ENCODE measurements around the gene TUBB4B.

TUBB4B gene

DNA sequence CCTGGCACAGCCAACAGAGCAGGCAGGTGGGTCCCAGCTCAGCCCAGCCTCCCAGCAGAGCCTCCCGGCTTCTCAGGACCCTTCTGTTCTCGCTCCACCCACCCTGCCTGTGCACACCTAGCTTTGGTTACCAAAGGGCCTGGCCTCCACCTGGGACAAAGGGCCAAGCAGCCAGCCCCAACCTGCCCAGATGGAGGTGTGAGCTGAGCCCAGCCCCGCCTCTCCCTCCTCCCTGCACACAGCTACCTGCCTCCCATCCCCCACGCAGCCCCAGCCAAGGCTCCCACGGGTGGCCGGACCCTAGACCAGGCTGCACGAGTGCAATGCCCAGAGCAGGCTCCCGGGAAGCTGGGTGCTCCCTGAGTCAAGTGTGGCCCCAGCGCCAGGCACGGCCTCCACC is 46.2 kb upstream of the TUBB4B start:
- TF ChIP-seq, protein P1, sequence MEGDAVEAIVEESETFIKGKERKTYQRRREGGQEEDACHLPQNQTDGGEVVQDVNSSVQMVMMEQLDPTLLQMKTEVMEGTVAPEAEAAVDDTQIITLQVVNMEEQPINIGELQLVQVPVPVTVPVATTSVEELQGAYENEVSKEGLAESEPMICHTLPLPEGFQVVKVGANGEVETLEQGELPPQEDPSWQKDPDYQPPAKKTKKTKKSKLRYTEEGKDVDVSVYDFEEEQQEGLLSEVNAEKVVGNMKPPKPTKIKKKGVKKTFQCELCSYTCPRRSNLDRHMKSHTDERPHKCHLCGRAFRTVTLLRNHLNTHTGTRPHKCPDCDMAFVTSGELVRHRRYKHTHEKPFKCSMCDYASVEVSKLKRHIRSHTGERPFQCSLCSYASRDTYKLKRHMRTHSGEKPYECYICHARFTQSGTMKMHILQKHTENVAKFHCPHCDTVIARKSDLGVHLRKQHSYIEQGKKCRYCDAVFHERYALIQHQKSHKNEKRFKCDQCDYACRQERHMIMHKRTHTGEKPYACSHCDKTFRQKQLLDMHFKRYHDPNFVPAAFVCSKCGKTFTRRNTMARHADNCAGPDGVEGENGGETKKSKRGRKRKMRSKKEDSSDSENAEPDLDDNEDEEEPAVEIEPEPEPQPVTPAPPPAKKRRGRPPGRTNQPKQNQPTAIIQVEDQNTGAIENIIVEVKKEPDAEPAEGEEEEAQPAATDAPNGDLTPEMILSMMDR (IDR thresholded peaks at IDR 0.05): no peak
- H3K4me3 ChIP-seq: no peak overlapping the region
- H3K27ac ChIP-seq: no peak overlapping the region
- no peak for DNase-seq (ENCODE audit: low spot score)

DNA sequence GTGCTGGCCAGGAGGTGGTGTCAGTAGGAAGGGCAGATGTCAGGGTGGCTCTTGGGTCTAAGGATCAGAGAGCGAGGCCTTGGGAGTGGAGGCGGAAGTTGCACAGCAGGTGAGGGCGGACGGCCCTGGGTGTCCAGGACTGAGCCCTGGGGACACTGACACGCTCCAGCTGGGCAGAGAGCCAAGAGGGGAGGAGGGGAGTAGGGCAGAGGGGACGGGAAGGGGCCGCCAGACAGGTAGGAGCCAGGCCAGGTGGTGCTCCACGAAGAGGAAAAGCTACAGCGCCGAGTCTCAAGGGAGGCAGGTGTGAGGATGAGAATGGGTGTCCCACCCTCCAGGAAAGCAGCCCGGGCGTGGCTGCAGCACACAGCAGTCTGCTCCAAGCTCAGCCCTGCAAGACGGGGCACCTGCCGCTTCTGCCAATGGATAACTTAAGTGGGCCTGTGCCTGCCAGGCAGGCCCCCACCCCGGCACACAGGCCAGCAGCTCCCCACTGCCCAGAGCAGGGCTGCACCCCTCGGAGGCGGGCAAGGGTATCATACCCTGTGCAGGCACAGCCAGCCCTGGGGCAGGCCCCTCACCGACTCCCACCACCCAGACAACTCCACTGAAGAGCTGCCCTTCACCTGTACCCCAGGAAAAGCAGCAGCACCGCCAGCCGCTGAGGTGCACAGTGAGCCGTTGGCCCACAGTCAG is 45.4 kb upstream of the TUBB4B start:
- no peak overlapping the region for H3K27ac ChIP-seq
- TF ChIP-seq, protein P1 (IDR thresholded peaks at IDR 0.05): no peak
- no peak overlapping the region for H3K4me3 ChIP-seq
- no peak for DNase-seq (ENCODE audit: low spot score)

DNA sequence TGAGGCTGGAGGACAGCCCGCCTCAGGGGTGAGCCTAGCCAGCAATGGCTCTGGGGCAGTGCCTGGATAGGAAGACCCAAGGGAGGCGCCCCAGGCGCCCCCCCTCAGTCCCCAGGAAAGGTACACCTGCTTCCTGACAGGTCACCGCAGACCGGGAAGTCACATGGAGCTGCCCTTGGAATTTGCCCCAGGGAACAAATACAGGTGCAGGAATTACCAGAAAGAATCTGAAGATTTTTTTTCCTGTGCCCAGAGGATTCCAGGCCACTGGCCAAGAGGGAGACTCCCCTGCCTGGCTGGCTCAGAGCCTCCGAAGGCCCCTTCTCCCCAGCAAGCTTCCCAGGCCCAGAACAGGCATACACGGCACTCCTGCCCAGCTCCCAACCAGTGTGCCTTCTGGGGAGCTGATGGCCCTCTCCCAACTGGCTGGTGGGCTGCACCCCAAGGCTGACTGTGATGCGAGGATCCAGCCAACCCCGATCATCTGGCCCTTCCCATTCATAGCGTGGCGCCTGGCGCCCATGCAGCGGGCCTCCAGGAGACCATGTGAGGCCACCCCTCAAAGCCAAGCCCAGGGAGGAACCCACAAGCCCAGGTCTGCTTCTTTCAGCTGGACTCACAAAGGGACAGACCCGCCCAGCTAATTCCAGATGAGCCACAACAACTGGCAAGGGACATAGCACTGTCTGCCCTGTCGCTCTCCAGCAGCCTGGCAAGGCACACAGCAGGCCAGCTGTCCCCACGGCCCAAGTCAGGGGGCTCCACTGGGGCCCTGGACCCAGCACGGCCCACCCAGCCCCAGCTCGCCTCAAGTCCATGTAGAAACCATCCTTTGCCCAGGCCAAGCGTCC is 42.8 kb upstream of the TUBB4B start:
- no peak overlapping the region for H3K27ac ChIP-seq
- no peak for DNase-seq (ENCODE audit: low spot score)
- peak overlapping the region; percentile 83 for H3K4me3 ChIP-seq
- TF ChIP-seq, protein P1 (IDR thresholded peaks at IDR 0.05): no peak

DNA sequence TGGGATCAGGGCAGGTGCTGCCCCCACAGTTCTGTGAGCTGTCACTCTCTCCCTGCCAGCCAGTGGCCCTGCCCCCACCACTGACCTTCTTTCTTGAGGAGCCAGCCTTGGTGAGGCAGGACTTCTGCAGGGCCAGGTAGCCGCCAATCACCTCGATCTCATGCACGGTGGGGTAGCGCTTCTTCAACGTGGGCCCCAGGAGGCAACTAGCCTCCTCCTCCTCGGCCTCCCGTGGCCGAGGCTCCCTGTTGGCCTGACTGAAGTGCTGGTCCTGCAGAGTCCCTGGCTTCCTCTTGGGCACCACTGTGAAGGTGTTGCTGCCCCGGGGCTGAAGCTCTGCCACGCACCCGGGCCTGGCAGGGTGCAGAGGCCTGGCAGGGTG is 42.2 kb upstream of the TUBB4B start:
- DNase-seq (ENCODE audit: low spot score): no peak
- Histone ChIP-seq H3K27ac (no peak overlapping the region), H3K4me3 (peak overlapping the region; percentile 83)
- TF ChIP-seq, protein P1 (IDR thresholded peaks at IDR 0.05): no peak

DNA sequence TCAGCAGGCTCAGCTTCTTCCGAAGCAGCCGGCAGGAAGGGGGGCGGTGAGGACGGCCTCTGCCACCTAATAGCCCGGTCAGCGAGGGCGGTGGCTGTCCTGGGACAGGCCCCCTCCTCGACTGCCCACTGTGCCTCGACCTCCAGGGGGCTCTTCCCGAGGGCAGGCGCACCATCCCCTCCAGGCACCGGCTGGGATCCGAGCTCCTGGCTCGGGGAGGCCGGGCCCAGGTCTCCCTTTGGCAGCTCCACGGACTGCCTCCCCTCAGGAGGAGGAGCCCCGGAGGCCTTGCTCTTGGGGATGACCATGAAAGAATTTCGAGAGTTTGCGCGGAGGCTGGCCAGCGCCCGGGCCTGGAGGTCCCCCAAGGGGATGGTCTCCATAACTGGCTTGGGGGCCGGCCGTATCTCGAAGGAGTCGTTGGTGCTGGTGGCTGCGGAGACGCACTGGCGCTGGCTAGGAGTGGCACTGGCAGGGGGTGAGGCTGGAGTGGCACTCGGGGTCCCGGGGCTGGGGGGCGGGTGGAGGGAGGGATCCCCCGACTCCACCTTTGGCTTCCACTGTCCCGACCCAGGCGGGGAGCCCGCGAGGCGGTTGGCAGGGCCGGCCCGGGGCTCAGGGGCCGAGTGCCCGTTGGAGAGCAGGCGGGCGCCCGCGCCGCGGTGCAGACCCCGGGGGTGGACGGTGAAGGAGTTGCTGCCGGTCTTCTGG is 41.5 kb upstream of the TUBB4B start:
- TF ChIP-seq, protein P1 (IDR thresholded peaks at IDR 0.05): no peak
- H3K27ac ChIP-seq: peak overlapping the region in 1 of 2 donors; percentile 86
- peak overlapping the region; percentile 83 for H3K4me3 ChIP-seq
- DNase-seq (ENCODE audit: low spot score): no peak

DNA sequence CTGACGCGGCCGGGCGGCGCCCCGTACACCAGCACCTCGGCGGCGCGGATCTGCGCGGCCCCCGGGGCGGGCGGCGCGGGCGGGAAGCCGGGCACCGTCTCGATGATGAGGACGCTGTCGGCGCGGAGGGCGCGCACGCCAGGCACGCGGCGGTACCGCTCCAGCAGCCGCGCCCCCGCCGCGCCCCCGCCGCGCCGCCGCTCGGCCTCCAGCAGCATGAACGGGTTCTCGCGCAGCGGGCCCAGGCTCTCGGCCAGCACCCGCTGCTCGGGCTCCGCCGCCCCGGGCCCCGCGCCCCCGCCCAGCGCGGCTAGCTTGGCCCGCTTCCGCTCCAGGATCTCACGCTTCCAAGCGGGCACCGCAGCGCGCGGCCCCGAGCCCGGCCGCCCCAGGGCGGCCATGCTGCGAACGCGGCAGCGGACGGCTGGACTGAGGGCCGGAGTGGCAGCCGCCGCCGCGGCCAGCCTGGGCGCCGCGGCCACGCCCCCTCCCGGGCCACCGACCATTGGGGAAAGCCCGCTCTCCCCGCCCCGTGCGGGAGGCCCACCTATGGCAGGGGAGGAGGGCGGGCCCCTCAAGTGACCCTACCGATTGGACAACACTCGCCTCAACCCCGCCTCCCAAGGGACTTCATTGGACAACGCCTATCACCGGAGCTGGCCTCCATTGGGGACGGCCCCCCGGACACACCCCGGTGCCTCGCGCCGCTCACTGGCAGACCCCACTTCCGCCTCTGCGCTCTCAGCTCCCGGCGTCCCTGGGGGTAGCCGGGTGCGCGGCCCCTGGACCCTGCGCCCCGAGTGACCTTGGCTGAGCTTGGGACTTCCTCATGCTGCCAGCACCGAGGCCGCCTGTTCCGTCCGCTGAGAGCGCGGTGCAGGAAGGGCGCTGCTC is 40.5 kb upstream of the TUBB4B start, which contains the start of gene TPRN:
Gene TPRN (minus strand): TSS at position 431 of the 894 bp plus-strand sequence. CDS start 30 bp downstream, at position 401.
- Histone ChIP-seq H3K27ac (peak within 1 kb of the TSS; percentile 73 to 86), H3K4me3 (peak within 1 kb of the TSS; percentile 83)
- TF ChIP-seq, protein P1 (IDR thresholded peaks at IDR 0.05): no peak
- peak; percentile 100 for DNase-seq (ENCODE audit: low spot score)

Measured in coronary artery (tissue), 2 donors.